Measurements from ENCODE around the gene ABCA12.

GRCh38 chr2:215083146-215083545 lies 55.3 kb downstream of the ABCA12 start:
- no peak for TF ChIP-seq ELF4 (IDR thresholded peaks at IDR 0.05)
- TF ChIP-seq SP1 (IDR thresholded peaks at IDR 0.05) = no peak
- no peak for TF ChIP-seq ARNT (IDR thresholded peaks at IDR 0.05)
- TF ChIP-seq, protein P1, sequence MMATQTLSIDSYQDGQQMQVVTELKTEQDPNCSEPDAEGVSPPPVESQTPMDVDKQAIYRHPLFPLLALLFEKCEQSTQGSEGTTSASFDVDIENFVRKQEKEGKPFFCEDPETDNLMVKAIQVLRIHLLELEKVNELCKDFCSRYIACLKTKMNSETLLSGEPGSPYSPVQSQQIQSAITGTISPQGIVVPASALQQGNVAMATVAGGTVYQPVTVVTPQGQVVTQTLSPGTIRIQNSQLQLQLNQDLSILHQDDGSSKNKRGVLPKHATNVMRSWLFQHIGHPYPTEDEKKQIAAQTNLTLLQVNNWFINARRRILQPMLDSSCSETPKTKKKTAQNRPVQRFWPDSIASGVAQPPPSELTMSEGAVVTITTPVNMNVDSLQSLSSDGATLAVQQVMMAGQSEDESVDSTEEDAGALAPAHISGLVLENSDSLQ (IDR thresholded peaks at IDR 0.05) = no peak
- TF ChIP-seq SUZ12 (IDR thresholded peaks at IDR 0.05) = no peak
- TF ChIP-seq ZNF384 (IDR thresholded peaks at IDR 0.05) = no peak
- no peak for TF ChIP-seq BHLHE40 (IDR thresholded peaks at IDR 0.05; ENCODE audit: borderline replicate concordance)

Measured in HEK293T (cell line).